Glutamatergic neuron (in vitro differentiated cells): Measurements from ENCODE around the gene ADORA3. TPM values are rescaled to one million over a fixed set of nuclear protein-coding genes. Genes with fewer than 3 reads are reported as not detected.

Experiments
- DNase-seq: peaks from one replicate; pipeline ENCODE4 v3.0.0; 2022
- H3K27ac Mint-ChIP-seq: one replicate; pipeline ENCODE4 v1.8.0; 2020; ENCODE audit warnings: mild to moderate bottlenecking, mixed read lengths, inconsistent platforms; ENCODE audit not compliant: unreplicated experiment
- H3K27me3 Mint-ChIP-seq: one replicate; pipeline ENCODE4 v1.8.0; 2020; ENCODE audit warnings: mild to moderate bottlenecking, moderate library complexity, mixed read lengths, inconsistent platforms; ENCODE audit not compliant: unreplicated experiment
- H3K36me3 Mint-ChIP-seq: one replicate; pipeline ENCODE4 v1.8.0; 2020; ENCODE audit warnings: mild to moderate bottlenecking, mixed read lengths, inconsistent platforms; ENCODE audit not compliant: unreplicated experiment
- H3K4me1 Mint-ChIP-seq: one replicate; pipeline ENCODE4 v1.8.0; 2020; ENCODE audit warnings: mild to moderate bottlenecking, low read depth, mixed read lengths, inconsistent platforms; ENCODE audit not compliant: unreplicated experiment
- H3K4me3 Mint-ChIP-seq: one replicate; pipeline ENCODE4 v1.8.0; 2020; ENCODE audit warnings: mild to moderate bottlenecking, mixed read lengths, inconsistent platforms; ENCODE audit not compliant: unreplicated experiment
- H3K9me3 Mint-ChIP-seq: one replicate; pipeline ENCODE4 v1.8.0; 2020; ENCODE audit warnings: mild to moderate bottlenecking, moderate library complexity, mixed read lengths, inconsistent platforms; ENCODE audit not compliant: unreplicated experiment
- CTCF ChIP-seq: fragments of 200-600 bp; sonication (generic); IDR thresholded peaks from one replicate; pipeline ENCODE4 v1.5.0; 2021; ENCODE audit not compliant: partially characterized antibody, unreplicated experiment
- total RNA-seq: library from RNA; stranded (reverse); fragmentation: NEBNext Ultra II Directional; extraction: Animal tissue kit (Norgen Biotek cat#: 25700); gene quantifications from one replicate; pipeline ENCODE4 v1.2.1, GENCODE V29; 2021; ENCODE audit not compliant: unreplicated experiment

ADORA3 gene
- total RNA-seq, 1 donor from 2014 or later = not detected

- Mint-ChIP-seq H3K4me1 (peaks cover 17% of the 10 kb centered on the region), H3K27me3 (no peaks in the 10 kb centered on the region), H3K27ac (no peak overlapping the region), H3K36me3 (no peaks in the 10 kb centered on the region), H3K4me3 (no peak overlapping the region), H3K9me3 (no peaks in the 10 kb centered on the region)
- TF ChIP-seq CTCF = no peak
- no peak for DNase-seq
Measured at GRCh38 chr1:111476761-111477309, 26.6 kb downstream of the ADORA3 start.

GRCh38 chr1:111476214-111476613 lies 27.2 kb downstream of the ADORA3 start:
- H3K4me3 Mint-ChIP-seq = no peak overlapping the region
- DNase-seq = no peak
- TF ChIP-seq CTCF = no peak
- H3K9me3 Mint-ChIP-seq = no peaks in the 10 kb centered on the region
- H3K27ac Mint-ChIP-seq = no peak overlapping the region
- H3K4me1 Mint-ChIP-seq = peaks cover 17% of the 10 kb centered on the region
- H3K27me3 Mint-ChIP-seq = peaks cover 2% of the 10 kb centered on the region
- H3K36me3 Mint-ChIP-seq = no peaks in the 10 kb centered on the region

- H3K27me3 Mint-ChIP-seq = peaks cover 2% of the 10 kb centered on the region
- no peaks in the 10 kb centered on the region for H3K36me3 Mint-ChIP-seq
- H3K4me3 Mint-ChIP-seq = no peak overlapping the region
- H3K27ac Mint-ChIP-seq = no peak overlapping the region
- peaks cover 17% of the 10 kb centered on the region for H3K4me1 Mint-ChIP-seq
- TF ChIP-seq CTCF = no peak
- DNase-seq = no peak
- no peaks in the 10 kb centered on the region for H3K9me3 Mint-ChIP-seq
Measured at GRCh38 chr1:111475701-111476100, 27.7 kb downstream of the ADORA3 start.

- H3K27me3 Mint-ChIP-seq = peaks cover 2% of the 10 kb centered on the region
Measured at GRCh38 chr1:111474521-111474920, 28.9 kb downstream of the ADORA3 start.

GRCh38 chr1:111474106-111474505 lies 29.3 kb downstream of the ADORA3 start:
- Mint-ChIP-seq H3K36me3 (no peaks in the 10 kb centered on the region), H3K27me3 (peaks cover 2% of the 10 kb centered on the region), H3K4me3 (no peak overlapping the region), H3K9me3 (no peaks in the 10 kb centered on the region), H3K27ac (no peak overlapping the region), H3K4me1 (peaks cover 17% of the 10 kb centered on the region)
- DNase-seq = no peak
- TF ChIP-seq CTCF = no peak

More at GRCh38 chr1:111474521-111474920, 28.9 kb downstream of the ADORA3 start:
- Mint-ChIP-seq H3K27ac (no peak overlapping the region), H3K36me3 (no peaks in the 10 kb centered on the region), H3K4me1 (peaks cover 17% of the 10 kb centered on the region), H3K4me3 (no peak overlapping the region), H3K9me3 (no peaks in the 10 kb centered on the region)
- DNase-seq = no peak
- no peak for TF ChIP-seq CTCF
